CD4-positive, alpha-beta memory T cell (primary cell): ENCODE results near the gene MON1A. TPM values are rescaled to one million over a fixed set of nuclear protein-coding genes. Genes with fewer than 3 reads are reported as not detected.

ENCODE experiments used
- CTCF ChIA-PET: fragments of 350-600 bp; sonication (Branson Sonifier 250); formaldehyde crosslinking; loops from one replicate; lab custom pipeline; 2021; ENCODE audit warnings: inconsistent platforms; ENCODE audit not compliant: partially characterized antibody; lab: Charles Lee
- POLR2A ChIA-PET: fragments of 350-600 bp; sonication (Branson Sonifier 250); formaldehyde crosslinking; loops from one replicate; lab custom pipeline; 2021; ENCODE audit not compliant: partially characterized antibody; lab: Charles Lee
- DNase-seq, 5 donors: peaks; one replicate each; pipeline versions ENCODE4 v3.0.0 to v3.0.0-alpha.2; 2020 to 2022; ENCODE audit warnings: mixed read lengths in 1 of 5
- H3K27ac ChIP-seq: one replicate; pipeline ENCODE4 v1.7.0; 2013; ENCODE audit warnings: low read depth, low read length
- H3K27me3 ChIP-seq: 2 replicates; pipeline ENCODE4 v1.7.0; 2013; ENCODE audit warnings: mild to moderate bottlenecking, low read length, moderate library complexity; ENCODE audit not compliant: insufficient read depth
- H3K36me3 ChIP-seq: 2 replicates; pipeline ENCODE4 v1.7.0; 2013; ENCODE audit warnings: mild to moderate bottlenecking, low read length, moderate library complexity; ENCODE audit not compliant: insufficient read depth
- H3K4me1 ChIP-seq: 2 replicates; pipeline ENCODE4 v1.7.0; 2013; ENCODE audit warnings: mild to moderate bottlenecking, low read length, moderate library complexity; ENCODE audit not compliant: insufficient read depth
- H3K4me3 ChIP-seq, 2 donors: one replicate each; pipeline ENCODE4 v1.7.0; 2013; ENCODE audit warnings: low read length in 2 of 2, mild to moderate bottlenecking in 1 of 2
- H3K9me3 ChIP-seq, 2 donors: one replicate each; pipeline ENCODE4 v1.7.0; 2013; ENCODE audit warnings: low read length in 2 of 2, control low read depth in 1 of 2; ENCODE audit not compliant: control insufficient read depth in 1 of 2
- H3K27ac Mint-ChIP-seq, 7 donors: one replicate each; pipeline ENCODE4 v1.8.0; 2020 to 2021; ENCODE audit warnings: mixed read lengths in 7 of 7, mild to moderate bottlenecking in 6 of 7, inconsistent platforms in 3 of 7, moderate library complexity in 3 of 7
- H3K27me3 Mint-ChIP-seq, 2 donors: one replicate each; pipeline ENCODE4 v1.8.0; 2020 to 2021; ENCODE audit warnings: mixed read lengths in 2 of 2
- H3K36me3 Mint-ChIP-seq, 2 donors: one replicate each; pipeline ENCODE4 v1.8.0; 2020 to 2021; ENCODE audit warnings: mixed read lengths in 2 of 2, inconsistent platforms in 1 of 2, mild to moderate bottlenecking in 1 of 2
- H3K4me1 Mint-ChIP-seq, 4 donors: one replicate each; pipeline ENCODE4 v1.8.0; 2020 to 2021; ENCODE audit warnings: mixed read lengths in 4 of 4, mild to moderate bottlenecking in 1 of 4
- H3K4me3 Mint-ChIP-seq, 8 donors: one replicate each; pipeline ENCODE4 v1.8.0; 2020 to 2021; ENCODE audit warnings: mixed read lengths in 8 of 8, mild to moderate bottlenecking in 7 of 8, moderate library complexity in 6 of 8, inconsistent platforms in 3 of 8
- H3K9me3 Mint-ChIP-seq, 8 donors: one replicate each; pipeline ENCODE4 v1.8.0; 2020 to 2021; ENCODE audit warnings: mixed read lengths in 8 of 8, mild to moderate bottlenecking in 5 of 8, inconsistent platforms in 3 of 8, moderate library complexity in 1 of 8
- intact Hi-C: fragments of 100-400 bp; cut with micrococcal nuclease; formaldehyde crosslinking; loops from one replicate; pipeline ENCODE4 v1.15.1; 2023
- polyA plus RNA-seq, 2 donors: library from polyadenylated mRNA; unstranded; fragments of 300-500 nt; fragmentation: Illumina TruSeq; gene quantifications; one replicate each; pipeline ENCODE4 v1.2.3, GENCODE V29; 2021
- total RNA-seq, 2 experiments: library from RNA; stranded (reverse); gene quantifications; one replicate each; pipeline ENCODE4 v1.2.3, GENCODE V29; 2021

MON1A gene
- total and polyA plus RNA-seq, 4 experiments from 2014 or later = 9.5 to 16.5 (median 13.2) TPM

GRCh38 chr3:49895791-49896190 lies 33.8 kb downstream of the MON1A start:
- H3K4me1 Mint-ChIP-seq = no peaks in the 10 kb centered on the region
- Histone ChIP-seq H3K4me3 (no peak overlapping the region), H3K27ac (no peak overlapping the region), H3K36me3 (no peaks in the 10 kb centered on the region), H3K27me3 (no peaks in the 10 kb centered on the region), H3K4me1 (no peaks in the 10 kb centered on the region), H3K9me3 (no peaks in the 10 kb centered on the region)
- CTCF ChIA-PET = interaction anchor here (1.1 kb wide), 1 partner anchor 93 kb away, joined by 3 read pairs; the partner anchor contains the start of gene INKA1
- no peaks in the 10 kb centered on the region for H3K27me3 Mint-ChIP-seq
- DNase-seq = no peak
- intact Hi-C loops = no loop called here
- POLR2A ChIA-PET = interaction anchor here (1.4 kb wide), 1 partner anchor 39 kb away, joined by 4 read pairs; no protein-coding TSS in a partner anchor
- H3K36me3 Mint-ChIP-seq = no peaks in the 10 kb centered on the region
- no peaks in the 10 kb centered on the region for H3K9me3 Mint-ChIP-seq
- no peak overlapping the region for H3K4me3 Mint-ChIP-seq
- H3K27ac Mint-ChIP-seq = no peak overlapping the region

GRCh38 chr3:49889296-49889695 lies 40.3 kb downstream of the MON1A start:
- H3K27ac ChIP-seq = no peak overlapping the region
- no peaks in the 10 kb centered on the region for H3K4me1 ChIP-seq
- Mint-ChIP-seq H3K27me3 (no peaks in the 10 kb centered on the region), H3K4me3 (no peak overlapping the region), H3K4me1 (no peaks in the 10 kb centered on the region), H3K36me3 (no peaks in the 10 kb centered on the region), H3K9me3 (no peaks in the 10 kb centered on the region), H3K27ac (no peak overlapping the region)
- intact Hi-C loops = no loop called here
- POLR2A ChIA-PET = no interaction called here
- no peaks in the 10 kb centered on the region for H3K27me3 ChIP-seq
- CTCF ChIA-PET = no interaction called here
- H3K9me3 ChIP-seq = no peaks in the 10 kb centered on the region
- no peaks in the 10 kb centered on the region for H3K36me3 ChIP-seq
- no peak overlapping the region for H3K4me3 ChIP-seq
- no peak for DNase-seq

GRCh38 chr3:49886922-49887265 lies 42.7 kb downstream of the MON1A start:
- no peak overlapping the region for H3K4me3 Mint-ChIP-seq
- no peaks in the 10 kb centered on the region for H3K9me3 Mint-ChIP-seq
- H3K27ac Mint-ChIP-seq = peak overlapping the region in 1 of 7 donors; percentile 19
- H3K36me3 Mint-ChIP-seq = no peaks in the 10 kb centered on the region
- Histone ChIP-seq H3K4me3 (no peak overlapping the region), H3K27me3 (no peaks in the 10 kb centered on the region), H3K27ac (no peak overlapping the region), H3K36me3 (no peaks in the 10 kb centered on the region), H3K9me3 (no peaks in the 10 kb centered on the region), H3K4me1 (no peaks in the 10 kb centered on the region)
- ChIA-PET POLR2A (no interaction called here), CTCF (no interaction called here)
- no peaks in the 10 kb centered on the region for H3K4me1 Mint-ChIP-seq
- H3K27me3 Mint-ChIP-seq = no peaks in the 10 kb centered on the region
- DNase-seq = no peak
- intact Hi-C loops = no loop called here

- DNase-seq = peak in 1 of 5 donors; percentile 24
- Histone ChIP-seq H3K4me3 (no peak overlapping the region), H3K36me3 (no peaks in the 10 kb centered on the region), H3K4me1 (no peaks in the 10 kb centered on the region), H3K27me3 (no peaks in the 10 kb centered on the region), H3K9me3 (no peaks in the 10 kb centered on the region), H3K27ac (no peak overlapping the region)
- Mint-ChIP-seq H3K9me3 (no peaks in the 10 kb centered on the region), H3K36me3 (no peaks in the 10 kb centered on the region), H3K27me3 (no peaks in the 10 kb centered on the region), H3K4me3 (no peak overlapping the region), H3K4me1 (no peaks in the 10 kb centered on the region), H3K27ac (peak overlapping the region in 1 of 7 donors; percentile 6)
- intact Hi-C loops = no loop called here
- ChIA-PET CTCF (interaction anchor here (1.4 kb wide), 1 partner anchor 45 kb away, joined by 6 read pairs; no protein-coding TSS in a partner anchor), POLR2A (interaction anchor here (1.1 kb wide), 1 partner anchor 46 kb away, joined by 3 read pairs; the partner anchor contains the start of gene MON1A)
These were observed 45.6 kb downstream of the MON1A start for GRCh38 chr3:49883998-49884397.

GRCh38 chr3:49882166-49882565 lies 47.4 kb downstream of the MON1A start:
- POLR2A ChIA-PET = interaction anchor here (0.6 kb wide), 1 partner anchor 137 kb away, joined by 3 read pairs; no protein-coding TSS in a partner anchor
- no peaks in the 10 kb centered on the region for H3K36me3 ChIP-seq
- no peak overlapping the region for H3K4me3 ChIP-seq
- intact Hi-C loops = no loop called here
- no peak overlapping the region for H3K27ac Mint-ChIP-seq
- H3K36me3 Mint-ChIP-seq = no peaks in the 10 kb centered on the region
- CTCF ChIA-PET = no interaction called here
- no peaks in the 10 kb centered on the region for H3K9me3 Mint-ChIP-seq
- no peak for DNase-seq
- H3K4me3 Mint-ChIP-seq = no peak overlapping the region
- H3K27me3 ChIP-seq = no peaks in the 10 kb centered on the region
- no peaks in the 10 kb centered on the region for H3K27me3 Mint-ChIP-seq
- H3K4me1 Mint-ChIP-seq = no peaks in the 10 kb centered on the region
- no peaks in the 10 kb centered on the region for H3K4me1 ChIP-seq
- H3K27ac ChIP-seq = no peak overlapping the region
- no peaks in the 10 kb centered on the region for H3K9me3 ChIP-seq

- Histone ChIP-seq H3K9me3 (no peaks in the 10 kb centered on the region), H3K36me3 (no peaks in the 10 kb centered on the region), H3K4me1 (no peaks in the 10 kb centered on the region), H3K27ac (no peak overlapping the region), H3K4me3 (no peak overlapping the region), H3K27me3 (no peaks in the 10 kb centered on the region)
- Mint-ChIP-seq H3K4me1 (no peaks in the 10 kb centered on the region), H3K9me3 (peaks cover 0 to 1% (median 0%) of the 10 kb centered on the region in 8 donors), H3K27ac (no peak overlapping the region), H3K4me3 (no peak overlapping the region), H3K36me3 (no peaks in the 10 kb centered on the region), H3K27me3 (no peaks in the 10 kb centered on the region)
- POLR2A ChIA-PET = no interaction called here
- CTCF ChIA-PET = no interaction called here
- intact Hi-C loops = no loop called here
- DNase-seq = no peak
These were observed 48.9 kb downstream of the MON1A start for GRCh38 chr3:49880581-49881315.

GRCh38 chr3:49879721-49880120 lies 49.9 kb downstream of the MON1A start:
- POLR2A ChIA-PET = no interaction called here
- peak overlapping the region in 1 of 7 donors; percentile 53 for H3K27ac Mint-ChIP-seq
- intact Hi-C loops = no loop called here
- Histone ChIP-seq H3K4me1 (no peaks in the 10 kb centered on the region), H3K27me3 (no peaks in the 10 kb centered on the region), H3K36me3 (no peaks in the 10 kb centered on the region), H3K9me3 (no peaks in the 10 kb centered on the region), H3K27ac (no peak overlapping the region), H3K4me3 (no peak overlapping the region)
- H3K36me3 Mint-ChIP-seq = no peaks in the 10 kb centered on the region
- no peak overlapping the region for H3K4me3 Mint-ChIP-seq
- no peaks in the 10 kb centered on the region for H3K4me1 Mint-ChIP-seq
- CTCF ChIA-PET = no interaction called here
- DNase-seq = no peak
- H3K27me3 Mint-ChIP-seq = no peaks in the 10 kb centered on the region
- H3K9me3 Mint-ChIP-seq = peaks cover 0 to 1% (median 0%) of the 10 kb centered on the region in 8 donors
